Fibroblast of upper back skin (primary cell): ENCODE measurements around the gene ZNF385D.
"Not testable (repeated sequence)": the region's sequence is repeated elsewhere in the genome, so short reads cannot be mapped to it uniquely, and the experiment has no call there.

Experiments
- DNase-seq: peaks from one replicate; pipeline ENCODE4 v3.0.0-alpha.2; 2013

Gene ZNF385D

DNA sequence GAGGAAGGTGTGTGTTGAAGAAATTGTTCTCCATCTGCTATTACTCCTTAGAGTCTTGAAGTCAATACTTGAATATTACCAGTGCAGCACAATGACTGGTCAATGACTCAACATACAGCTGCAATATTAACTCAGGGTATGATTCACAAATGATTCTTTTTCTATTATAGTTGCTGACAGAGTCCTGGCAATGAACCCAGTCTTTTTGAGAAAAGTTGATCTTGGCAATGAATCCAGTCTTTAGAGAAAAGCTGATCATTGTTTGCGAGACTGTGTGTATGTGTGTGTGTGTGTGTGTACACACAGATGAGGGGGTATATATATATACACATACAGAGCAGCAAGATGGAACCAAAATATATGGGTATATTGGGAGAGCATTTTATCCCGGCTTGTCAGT lies 315.1 kb downstream of the ZNF385D start:
- DNase-seq: peak; percentile 99

DNA sequence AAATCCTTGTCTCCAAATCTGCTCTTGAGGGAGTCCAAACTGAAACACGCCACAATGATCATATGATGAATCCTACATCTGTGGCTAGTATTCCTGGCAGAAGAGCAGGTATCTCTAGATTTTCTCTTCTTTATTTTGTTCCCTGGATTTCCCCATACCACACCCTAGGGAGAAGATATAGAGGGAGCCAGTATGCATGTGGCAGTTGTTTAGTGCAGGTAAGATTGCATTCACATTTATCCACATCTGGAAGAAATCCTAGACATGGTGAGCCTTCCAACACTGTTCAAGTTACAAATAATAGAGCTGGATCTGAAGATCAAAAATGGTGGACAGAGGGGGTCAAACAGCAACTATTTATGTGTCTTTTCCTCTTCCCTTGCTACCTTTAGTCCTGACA lies 316.7 kb downstream of the ZNF385D start:
- peak; percentile 5 for DNase-seq

DNA sequence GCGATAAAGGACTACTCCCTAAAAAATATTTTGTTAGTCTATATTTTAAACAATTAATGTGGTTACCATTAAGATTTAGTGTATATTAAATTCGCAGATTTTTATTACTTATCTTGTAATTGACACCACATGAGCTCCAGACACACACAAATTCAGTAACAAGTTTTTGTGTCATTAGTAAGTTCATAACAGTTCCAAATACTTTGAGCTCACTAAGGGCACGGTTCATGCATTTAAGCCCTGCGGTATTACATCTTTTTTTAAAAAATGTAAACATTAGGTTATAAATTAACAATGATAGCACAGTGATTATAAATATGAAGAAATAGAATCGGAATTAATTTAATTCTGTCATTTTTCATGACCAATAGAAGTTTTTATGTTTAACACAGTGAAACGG lies 317.3 kb downstream of the ZNF385D start:
- peak; percentile 36 for DNase-seq

DNA sequence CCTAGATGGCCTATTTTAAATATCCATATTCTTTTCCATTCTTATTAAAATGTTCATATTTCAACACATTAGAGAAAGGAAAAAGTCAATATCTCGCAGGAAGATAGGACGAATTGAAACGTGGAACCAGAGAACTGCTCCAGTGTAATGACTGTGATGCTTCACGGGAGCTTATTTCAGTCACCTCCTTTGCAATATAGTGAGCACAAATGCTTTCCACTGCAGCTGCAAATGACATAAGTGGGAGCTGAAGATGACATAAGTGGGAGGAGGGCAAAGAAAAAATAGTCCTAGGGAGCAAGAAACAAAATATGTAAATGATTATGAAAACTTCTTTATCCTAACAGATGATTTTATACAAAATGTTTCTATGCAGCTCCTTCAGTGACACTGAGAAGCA lies 324.1 kb downstream of the ZNF385D start:
- no peak for DNase-seq

DNA sequence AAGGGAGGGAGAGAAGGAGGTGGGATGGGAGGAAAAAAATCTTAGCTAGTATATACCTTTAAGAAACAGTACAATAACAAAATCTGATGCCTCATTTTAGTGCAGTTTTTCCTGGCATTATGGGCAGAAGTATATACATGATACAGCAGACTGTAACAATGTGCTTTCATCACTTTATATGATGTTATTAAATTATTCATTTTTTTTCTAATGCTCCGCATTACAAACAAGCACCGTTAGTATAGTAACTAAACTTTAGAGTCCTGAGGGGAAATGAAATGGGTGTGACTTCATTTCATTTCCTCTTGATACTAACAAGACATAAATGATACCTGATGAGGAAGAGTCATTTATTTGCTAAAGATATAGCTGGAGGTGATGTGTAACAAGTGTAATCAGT lies 325.3 kb downstream of the ZNF385D start:
- no peak for DNase-seq

DNA sequence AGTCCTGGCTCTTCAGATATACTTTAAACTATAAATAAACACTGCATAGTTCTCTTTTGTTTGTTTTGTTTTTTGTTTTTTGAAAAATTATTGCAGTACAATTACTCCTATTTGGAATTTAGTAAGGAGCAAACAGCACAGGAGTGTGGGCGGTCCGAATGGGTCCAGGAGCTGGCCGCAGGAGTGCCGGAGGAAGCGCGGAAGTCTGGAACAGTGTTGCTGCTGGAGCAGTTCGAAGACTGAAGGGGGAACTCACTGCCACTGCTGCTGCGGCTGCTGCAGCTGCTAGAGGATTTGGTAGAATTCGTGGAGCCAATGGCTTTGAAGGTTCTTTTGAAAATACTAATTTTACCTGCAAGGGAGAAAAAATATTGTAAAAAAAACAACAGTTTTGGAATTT lies 329.9 kb downstream of the ZNF385D start:
- DNase-seq: no peak

DNA sequence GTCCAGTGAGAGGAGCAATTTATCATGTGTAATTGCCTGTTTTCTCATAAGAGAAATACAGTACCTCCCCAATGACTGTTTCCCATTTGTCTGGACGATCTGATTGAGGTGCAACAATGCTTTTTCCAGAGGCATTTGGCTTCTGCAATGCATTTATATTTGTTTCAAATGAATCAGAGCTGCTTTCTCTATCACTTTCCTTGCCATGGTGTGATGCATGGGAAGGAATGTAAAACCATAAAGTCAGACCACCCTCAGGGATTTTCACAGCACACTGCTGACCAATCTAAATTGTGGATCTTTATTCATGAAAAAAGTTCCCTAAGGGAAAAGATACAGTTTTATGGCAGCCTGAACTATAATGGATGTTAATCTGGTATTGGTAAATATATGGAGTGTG lies 333.0 kb downstream of the ZNF385D start:
- DNase-seq: peak; percentile 84

DNA sequence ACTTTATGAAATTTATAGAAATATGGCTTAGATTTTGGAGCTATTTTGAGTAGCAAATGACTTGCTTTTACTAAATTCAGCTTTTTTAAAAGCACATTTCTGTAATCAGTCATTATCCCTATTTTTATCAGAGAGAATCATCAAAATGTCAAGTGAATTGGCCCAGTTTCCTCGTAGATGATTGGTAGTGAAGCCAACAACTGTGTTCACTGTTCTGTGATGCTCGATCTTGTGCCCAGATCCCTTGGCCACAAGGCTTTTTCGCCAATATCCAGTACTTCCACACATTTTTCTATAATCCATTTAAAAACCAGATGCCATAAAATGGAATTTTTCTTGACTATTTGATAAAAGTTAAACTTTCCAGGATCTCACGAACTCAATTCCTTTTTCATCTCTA lies 336.5 kb downstream of the ZNF385D start:
- DNase-seq: no peak

DNA sequence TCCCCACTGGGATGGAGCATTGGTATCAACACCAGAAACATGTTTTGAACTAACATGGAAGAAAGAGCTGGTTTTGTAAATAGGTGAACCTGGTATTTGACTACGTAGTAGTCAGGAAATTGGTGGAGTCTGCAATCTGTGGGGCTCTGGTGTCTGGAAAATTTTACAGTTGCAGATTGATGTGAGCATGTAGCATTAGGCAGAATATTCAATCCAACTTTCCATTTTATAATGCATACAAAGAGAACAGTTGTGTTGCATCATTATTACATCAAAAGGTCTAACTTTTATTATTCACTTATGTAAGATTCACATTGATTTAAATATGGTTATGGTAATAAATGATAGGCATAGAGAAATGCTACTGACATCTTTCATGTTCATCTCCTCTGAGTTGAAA lies 340.0 kb downstream of the ZNF385D start:
- no peak for DNase-seq

DNA sequence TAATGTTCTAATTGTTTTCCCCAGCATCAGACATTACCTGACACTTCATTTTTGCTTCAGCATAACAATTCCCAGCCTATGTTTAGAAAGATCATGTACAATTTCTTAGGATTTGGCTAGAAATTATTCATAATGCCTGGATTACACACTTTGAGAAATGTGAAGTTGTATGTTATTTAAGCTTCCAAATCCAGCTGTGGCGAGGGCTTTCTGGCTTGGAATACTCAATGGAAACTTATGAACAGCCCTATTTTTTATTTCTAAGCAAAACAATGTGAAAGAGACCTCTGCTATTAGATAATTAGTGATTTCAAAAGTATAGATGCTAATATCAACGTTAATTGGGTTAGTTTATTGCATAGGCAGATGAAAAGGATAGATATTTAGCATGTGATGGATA lies 341.6 kb downstream of the ZNF385D start:
- DNase-seq: no peak

DNA sequence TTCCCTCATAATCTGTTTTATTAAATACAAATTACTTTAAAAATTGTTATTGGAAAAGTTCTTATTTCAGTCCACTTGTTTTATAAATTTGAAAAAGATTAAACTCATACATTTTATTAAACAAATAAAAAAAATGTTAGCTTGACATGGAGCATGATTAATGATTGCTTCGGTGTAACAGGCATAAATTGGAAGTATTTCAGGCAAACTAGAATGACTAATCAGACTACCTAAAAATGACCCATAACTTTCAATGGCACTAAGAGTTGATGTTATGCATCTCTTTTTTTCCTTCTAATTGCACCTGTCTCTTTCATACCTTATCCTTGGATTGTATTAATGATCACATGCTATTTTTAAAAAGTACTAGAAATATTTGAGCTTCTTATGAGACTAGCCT lies 343.3 kb downstream of the ZNF385D start:
- peak; percentile 1 for DNase-seq

DNA sequence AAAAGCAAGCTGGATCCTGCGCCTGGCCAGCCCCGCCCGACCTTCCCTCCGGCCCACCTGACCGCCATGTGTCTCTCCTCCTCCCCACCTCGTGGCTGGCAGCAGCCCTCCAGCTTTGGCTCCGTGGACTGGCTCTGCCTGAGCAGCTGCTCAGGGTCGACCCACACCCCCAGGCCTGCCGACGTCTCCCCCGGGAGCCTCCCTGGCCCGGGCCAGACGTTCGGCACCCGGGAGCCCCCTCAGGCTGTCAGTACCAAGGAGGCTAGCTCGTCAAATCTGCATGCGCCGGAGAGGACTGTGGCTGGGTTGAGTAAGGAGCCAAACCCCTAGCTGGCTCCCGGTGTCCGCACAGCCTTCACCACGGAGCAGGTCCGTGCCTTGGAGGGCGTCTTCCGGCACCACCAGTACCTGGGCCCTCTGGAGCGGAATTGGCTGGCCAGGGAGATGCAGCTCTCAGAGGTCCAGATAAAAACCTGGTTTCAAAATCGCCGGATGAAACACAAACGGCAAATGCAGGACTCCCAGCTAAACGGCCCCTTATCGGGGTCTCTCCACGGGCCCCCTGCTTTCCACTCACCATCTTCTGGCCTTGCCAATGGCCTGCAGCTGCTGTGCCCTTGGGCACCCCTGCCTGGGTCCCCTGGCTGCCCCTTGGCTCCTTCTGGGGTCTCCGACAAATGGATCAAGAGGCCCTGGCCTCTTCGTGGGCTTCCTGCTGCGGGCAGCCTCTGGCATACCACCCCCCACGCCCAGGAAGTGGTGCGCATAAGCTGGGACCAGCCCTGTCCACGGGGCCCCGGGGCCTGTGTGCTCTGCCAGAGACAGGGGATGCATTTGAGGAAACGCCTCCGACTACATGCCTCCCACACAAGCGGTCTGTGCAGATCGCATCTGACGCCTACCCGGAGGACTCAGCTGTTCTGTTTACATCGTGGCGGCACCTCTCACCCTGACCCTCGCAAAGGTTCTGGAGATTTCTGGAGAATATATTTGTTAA lies 345.0 kb downstream of the ZNF385D start:
- DNase-seq: no peak

DNA sequence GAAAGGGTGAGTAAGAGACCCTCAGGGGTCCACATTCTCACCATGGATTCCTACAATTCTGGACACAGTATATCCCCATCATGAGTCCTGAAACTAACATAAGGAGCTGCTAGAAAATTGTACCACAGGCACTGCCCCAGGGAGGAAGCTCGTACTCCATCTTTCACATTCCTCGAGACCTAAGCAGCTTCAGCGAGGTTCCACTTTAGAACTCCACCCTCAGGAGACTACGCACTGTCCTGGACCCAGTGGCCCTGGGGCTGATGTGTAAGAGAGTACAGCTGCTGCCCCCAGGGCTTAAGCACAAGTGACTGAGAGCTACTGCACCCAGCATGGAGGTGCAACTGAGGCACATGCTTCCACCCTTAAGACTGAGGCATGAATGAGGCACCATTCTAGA lies 352.5 kb downstream of the ZNF385D start:
- no peak for DNase-seq

DNA sequence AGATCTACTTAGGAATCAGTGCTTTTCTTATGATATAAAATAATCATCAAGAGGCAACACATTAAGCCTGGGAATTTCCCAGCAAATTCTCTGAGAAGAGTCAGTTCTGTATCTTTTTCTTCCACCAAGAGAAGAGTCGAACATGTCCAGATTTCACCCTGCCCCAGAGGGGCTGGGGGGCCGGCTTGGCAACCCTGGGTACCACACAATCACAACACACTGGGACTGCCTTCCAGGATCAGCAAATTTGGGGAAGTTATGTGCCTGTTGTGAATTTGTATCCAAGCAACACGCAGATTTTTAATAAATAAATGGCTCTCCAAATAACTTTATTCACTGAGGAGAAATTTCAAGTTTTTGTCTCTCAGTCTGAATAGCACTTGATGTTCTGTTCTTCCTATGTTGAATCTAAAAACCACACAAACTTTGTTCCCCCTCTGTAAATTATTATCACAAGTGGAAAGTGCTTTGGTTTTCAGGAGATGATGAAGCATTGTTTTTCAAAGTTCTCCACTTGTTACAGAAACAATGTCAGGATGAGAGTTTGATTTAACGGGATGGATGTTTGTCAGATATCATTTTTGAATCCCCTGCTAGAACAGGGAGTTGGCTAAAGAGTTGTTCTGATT lies 357.2 kb downstream of the ZNF385D start:
- no peak for DNase-seq

DNA sequence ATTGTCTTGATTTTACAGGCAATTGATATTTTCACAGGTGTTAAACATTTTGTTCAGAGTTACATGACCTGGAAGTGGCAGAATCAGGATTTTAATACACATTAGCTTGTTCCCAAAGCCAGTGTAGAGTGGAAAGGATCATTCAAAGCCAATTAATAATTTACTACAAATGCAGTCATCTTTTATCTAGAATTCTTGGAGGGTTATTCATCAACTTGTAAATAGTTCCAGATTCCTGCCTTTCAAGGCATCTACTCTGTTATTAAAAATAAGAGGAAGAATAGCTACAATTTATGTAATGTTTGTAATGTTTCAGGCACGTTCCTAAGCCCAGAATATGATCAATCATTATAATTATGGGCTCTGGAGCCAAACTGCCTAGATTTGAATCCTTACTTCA lies 358.5 kb downstream of the ZNF385D start:
- peak; percentile 44 for DNase-seq

DNA sequence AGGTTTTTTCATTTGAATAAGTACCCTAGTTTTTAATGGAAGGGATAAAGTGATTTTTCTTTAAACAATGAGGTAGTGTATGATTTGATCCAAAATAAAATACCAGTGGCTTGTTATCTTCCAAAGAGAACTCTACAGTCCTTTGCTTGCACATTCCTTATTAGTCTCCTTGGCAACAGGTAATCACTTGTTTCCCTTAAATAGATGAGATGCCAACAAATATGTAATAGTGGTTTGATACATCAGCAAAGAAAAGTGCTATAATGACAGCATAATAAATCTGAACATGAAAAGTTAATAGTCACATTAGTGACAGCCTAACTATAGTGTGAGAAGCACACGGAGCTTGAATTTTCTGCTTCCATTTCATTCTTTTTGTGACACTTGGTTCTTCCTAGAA lies 360.2 kb downstream of the ZNF385D start:
- DNase-seq: peak; percentile 51

DNA sequence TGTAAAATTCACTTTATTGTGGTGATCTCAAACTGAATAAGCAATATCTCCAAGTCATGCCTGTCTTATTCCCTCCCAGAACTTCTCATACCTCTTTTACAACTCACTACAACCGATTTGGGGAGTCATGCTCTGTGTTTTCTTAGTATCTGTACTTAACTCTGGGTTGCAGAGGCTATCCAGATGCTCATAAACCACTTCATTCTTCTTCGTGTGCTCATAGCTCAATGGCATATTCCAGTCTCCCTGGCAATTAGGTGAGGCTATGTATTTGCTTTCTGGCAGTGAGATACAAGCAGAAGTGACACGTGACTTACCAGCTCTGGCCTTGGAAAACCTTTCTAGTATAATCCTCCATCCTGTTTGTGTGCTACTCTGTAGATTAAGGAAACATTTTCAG lies 360.9 kb downstream of the ZNF385D start:
- peak; percentile 86 for DNase-seq

DNA sequence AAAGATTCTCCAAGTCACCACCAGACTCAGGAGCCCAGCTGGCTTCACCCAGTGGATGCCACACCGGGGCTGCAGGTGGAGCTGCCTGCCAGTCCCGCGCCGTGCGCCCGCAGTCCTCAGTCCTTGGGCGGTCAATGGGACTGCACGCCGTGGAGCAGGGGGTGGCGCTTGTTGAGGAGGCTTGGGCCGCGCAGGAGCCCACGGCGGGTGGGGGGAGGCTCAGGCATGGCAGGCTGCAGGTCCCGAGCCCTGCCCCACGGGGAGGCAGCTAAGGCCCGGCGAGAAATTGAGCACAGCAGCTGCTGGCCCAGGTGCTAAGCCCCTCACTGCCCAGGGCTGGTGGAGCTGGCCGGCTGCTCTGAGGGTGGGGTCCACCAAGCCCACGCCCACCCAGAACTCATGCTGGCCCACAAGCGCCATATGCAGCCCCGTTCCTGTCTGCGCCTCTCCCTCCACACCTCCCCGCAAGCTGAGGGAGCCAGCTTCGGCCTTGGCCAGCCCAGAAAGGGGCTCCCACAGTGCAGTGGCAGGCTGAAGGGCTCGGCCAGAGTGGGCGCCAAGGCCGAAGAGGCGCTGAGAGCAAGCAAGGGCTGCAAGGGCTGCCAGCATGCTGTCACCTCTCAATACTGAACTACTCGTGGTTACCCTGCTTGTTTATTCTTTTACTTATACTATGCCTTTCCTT lies 363.7 kb downstream of the ZNF385D start:
- not testable (repeated sequence) for DNase-seq

DNA sequence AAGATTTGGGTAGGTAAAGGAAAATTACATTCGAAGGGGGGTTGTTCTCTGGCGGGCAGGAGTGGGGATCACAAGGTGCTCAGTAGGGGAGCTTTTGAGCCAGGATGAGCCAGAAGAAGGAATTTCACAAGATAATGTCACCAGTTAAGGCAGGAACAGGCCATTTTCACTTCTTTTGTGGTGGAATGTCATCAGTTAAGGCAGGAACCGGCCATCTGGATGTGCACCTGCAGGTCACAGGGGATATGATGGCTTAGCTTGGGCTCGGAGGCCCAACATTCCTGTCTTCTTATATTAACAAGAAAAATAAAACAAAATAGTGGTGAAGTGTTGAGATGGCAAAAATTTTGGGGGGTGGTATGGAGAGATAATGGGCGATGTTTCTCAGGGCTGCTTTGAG lies 373.0 kb downstream of the ZNF385D start:
- DNase-seq: not testable (repeated sequence)

DNA sequence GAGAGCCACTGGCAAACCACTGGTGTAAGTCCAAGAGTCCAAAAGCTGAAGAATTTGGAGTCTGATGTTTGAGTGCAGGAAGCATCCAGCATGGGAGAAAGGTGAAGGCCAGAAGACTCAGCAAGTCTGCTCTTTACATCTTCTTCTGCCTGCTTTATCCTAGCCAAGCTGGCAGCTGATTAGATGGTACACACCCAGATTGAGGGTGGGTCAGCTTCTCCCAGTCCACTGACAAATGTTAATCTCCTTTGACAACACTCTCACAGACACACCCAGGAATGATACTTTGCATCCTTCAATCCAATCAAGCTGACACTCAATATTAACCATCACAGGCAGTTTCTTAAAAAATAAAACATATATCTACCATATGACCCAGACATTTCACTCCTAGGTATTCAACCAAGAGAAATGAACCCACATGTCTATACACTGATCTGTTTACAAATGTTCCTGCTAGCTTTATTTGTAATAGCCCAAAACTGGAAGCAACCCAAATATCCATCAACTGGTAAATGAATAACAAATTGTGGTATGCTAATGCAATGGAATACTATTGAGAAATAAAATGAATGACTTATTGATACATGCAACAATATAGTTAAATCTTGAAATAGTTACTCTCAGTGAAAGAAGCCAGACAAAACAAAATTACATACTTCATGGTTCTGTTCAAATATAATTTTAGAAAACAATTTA lies 373.8 kb downstream of the ZNF385D start:
- DNase-seq: peak; percentile 61

DNA sequence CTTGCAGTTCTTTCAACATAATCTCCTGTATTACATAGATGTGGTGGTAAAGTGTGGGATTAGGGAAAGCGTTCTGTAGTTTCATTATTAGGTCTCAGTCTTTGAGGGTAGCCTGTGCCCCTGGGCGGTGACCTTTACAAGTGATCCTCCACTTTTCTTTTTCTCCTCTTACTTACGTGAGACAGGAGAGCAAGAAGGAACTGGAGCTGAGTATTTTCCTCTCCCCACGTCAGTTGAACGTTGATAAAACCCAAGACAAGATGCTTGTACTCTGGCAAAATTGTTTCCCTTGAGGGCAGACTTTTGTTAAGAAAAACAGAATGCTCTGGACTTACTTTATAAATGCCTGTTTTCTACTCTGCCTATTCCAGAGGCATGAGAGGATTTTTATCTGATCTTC lies 378.7 kb downstream of the ZNF385D start:
- DNase-seq: no peak
